GM12801 (cell line): ENCODE results near the gene TP63.

Experiments used
- CTCF ChIP-seq: IDR thresholded peaks from one replicate; pipeline ENCODE4 v1.5.1; 2011; ENCODE audit warnings: control low read depth; ENCODE audit not compliant: insufficient read length; ENCODE audit errors: extremely low read depth

Gene TP63

GRCh38 chr3:189860296-189860695 is 229.1 kb downstream of the TP63 start:
- TF ChIP-seq CTCF = no peak

GRCh38 chr3:189862385-189862998 is 231.3 kb downstream of the TP63 start:
- no peak for TF ChIP-seq CTCF

GRCh38 chr3:189863031-189863430 is 231.8 kb downstream of the TP63 start:
- no peak for TF ChIP-seq CTCF

- no peak for TF ChIP-seq CTCF
Observed at GRCh38 chr3:189868061-189868460, 236.9 kb downstream of the TP63 start.

GRCh38 chr3:189869165-189869564 is 238.0 kb downstream of the TP63 start:
- TF ChIP-seq CTCF = no peak

- TF ChIP-seq CTCF = no peak
Observed at GRCh38 chr3:189871418-189871817, 240.2 kb downstream of the TP63 start.

- TF ChIP-seq CTCF = no peak
Observed at GRCh38 chr3:189883113-189883753, 252.0 kb downstream of the TP63 start.
